Colonic mucosa (tissue), 4 donors: ENCODE data around the gene FUT1. TPM values are rescaled to one million over a fixed set of nuclear protein-coding genes. Genes with fewer than 3 reads are reported as not detected.

ENCODE experiments used
- DNase-seq: peaks from one replicate; pipeline ENCODE4 v3.0.0-alpha.2; 2020
- H3K27ac ChIP-seq: fragments of 200-600 bp; one replicate; pipeline ENCODE4 v1.8.0; 2021
- H3K27me3 ChIP-seq: fragments of 200-600 bp; one replicate; pipeline ENCODE4 v1.8.0; 2021
- H3K36me3 ChIP-seq: fragments of 200-600 bp; one replicate; pipeline ENCODE4 v1.8.0; 2021
- H3K4me1 ChIP-seq: fragments of 200-600 bp; one replicate; pipeline ENCODE4 v1.8.0; 2021; ENCODE audit warnings: mild to moderate bottlenecking
- H3K4me3 ChIP-seq: fragments of 200-600 bp; one replicate; pipeline ENCODE4 v1.8.0; 2021
- H3K9ac ChIP-seq, 2 donors: one replicate each; pipeline ENCODE4 v1.7.0; 2013; ENCODE audit warnings: control low read depth in 2 of 2, low read depth in 2 of 2, low read length in 2 of 2
- H3K9me3 ChIP-seq: fragments of 200-600 bp; one replicate; pipeline ENCODE4 v1.8.0; 2021
- intact Hi-C: fragments of 100-400 bp; cut with DNase I; formaldehyde crosslinking; loops from one replicate; pipeline ENCODE4 v1.14.1; 2022
- total RNA-seq, 2 donors: library from RNA; stranded (reverse); fragmentation: NEBNext Ultra II Directional in 1 of 2; extraction: Animal tissue kit (Norgen Biotek cat#: 25700) in 1 of 2; gene quantifications; one replicate each; pipeline ENCODE4 v1.2.1, GENCODE V29; 2021
- TF ChIP-seq, protein P1 (sequence below): fragments of 200-600 bp; IDR thresholded peaks from one replicate; pipeline ENCODE4 v1.8.0; 2022; ENCODE audit warnings: antibody characterized with exemption, mild to moderate bottlenecking
- donor health status: healthy.
- donor health status: DM: no; HTN: no; CAD: no.
- donor health status: DM: no; HTN: no; CAD: no.

The FUT1 gene
- total RNA-seq, 2 donors from 2014 or later = 0.59 to 0.80 TPM

DNA sequence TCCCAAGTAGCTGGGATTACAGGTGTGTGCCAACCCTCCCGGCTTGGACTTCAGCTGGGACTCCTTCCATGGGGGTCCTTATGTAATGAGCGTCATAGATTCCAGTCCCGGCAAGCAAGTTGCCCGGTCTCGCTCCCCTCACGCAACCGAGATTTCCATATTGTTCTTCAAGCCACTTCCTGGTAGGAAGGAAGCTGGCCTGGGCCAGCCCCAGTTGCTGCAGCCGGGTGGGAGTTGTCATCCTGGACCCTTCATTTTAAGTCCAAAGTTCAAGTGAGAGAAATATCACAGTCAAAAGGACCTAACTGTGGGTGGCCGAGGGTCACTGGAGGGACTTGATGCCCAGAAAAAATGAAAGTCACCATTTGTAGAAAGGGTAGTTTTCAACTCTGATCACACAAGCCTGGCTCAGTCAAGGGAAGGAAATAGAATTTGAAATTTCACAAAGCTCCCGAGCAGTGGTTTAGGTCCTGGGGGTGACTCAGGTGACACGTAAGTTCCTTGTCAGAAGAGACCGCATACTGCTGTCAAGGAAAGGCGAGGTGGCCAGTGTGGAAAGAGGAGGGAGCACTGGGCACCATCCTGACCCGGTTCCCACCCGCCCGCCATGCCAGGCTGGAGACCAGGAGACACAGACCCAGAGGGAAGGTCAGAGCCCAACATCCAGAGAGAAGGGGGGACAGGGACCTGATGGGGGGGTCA is 8.2 kb upstream of the FUT1 start:
- no peak overlapping the region for H3K9ac ChIP-seq
- H3K4me3 ChIP-seq = no peak overlapping the region
- no peaks in the 10 kb centered on the region for H3K27me3 ChIP-seq
- no peaks in the 10 kb centered on the region for H3K36me3 ChIP-seq
- no peaks in the 10 kb centered on the region for H3K9me3 ChIP-seq
- no peak for DNase-seq
- no peak overlapping the region for H3K27ac ChIP-seq
- intact Hi-C loops = no loop called here
- H3K4me1 ChIP-seq = no peaks in the 10 kb centered on the region
- TF ChIP-seq, protein P1, sequence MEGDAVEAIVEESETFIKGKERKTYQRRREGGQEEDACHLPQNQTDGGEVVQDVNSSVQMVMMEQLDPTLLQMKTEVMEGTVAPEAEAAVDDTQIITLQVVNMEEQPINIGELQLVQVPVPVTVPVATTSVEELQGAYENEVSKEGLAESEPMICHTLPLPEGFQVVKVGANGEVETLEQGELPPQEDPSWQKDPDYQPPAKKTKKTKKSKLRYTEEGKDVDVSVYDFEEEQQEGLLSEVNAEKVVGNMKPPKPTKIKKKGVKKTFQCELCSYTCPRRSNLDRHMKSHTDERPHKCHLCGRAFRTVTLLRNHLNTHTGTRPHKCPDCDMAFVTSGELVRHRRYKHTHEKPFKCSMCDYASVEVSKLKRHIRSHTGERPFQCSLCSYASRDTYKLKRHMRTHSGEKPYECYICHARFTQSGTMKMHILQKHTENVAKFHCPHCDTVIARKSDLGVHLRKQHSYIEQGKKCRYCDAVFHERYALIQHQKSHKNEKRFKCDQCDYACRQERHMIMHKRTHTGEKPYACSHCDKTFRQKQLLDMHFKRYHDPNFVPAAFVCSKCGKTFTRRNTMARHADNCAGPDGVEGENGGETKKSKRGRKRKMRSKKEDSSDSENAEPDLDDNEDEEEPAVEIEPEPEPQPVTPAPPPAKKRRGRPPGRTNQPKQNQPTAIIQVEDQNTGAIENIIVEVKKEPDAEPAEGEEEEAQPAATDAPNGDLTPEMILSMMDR = no peak

DNA sequence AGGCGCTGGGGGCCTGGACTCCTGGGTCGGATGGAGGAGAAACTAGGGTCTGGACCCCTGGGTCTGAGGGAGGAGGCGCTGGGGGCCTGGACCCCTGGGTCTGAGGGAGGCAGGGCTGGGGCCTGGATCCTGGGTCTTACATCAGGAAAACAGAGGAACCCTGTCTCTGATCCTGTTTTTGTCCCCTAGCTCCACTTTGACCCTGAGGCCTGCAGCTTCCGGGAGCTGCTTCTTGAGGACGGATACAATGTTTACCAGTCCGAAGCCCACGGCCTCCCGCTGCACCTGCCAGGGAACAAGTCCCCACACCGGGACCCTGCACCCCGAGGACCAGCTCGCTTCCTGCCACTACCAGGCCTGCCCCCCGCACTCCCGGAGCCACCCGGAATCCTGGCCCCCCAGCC is 5.3 kb upstream of the FUT1 start:
- Histone ChIP-seq H3K27ac (no peak overlapping the region), H3K27me3 (peaks cover 7% of the 10 kb centered on the region), H3K4me1 (peaks cover under 1% of the 10 kb centered on the region), H3K9ac (no peak overlapping the region), H3K9me3 (no peaks in the 10 kb centered on the region), H3K4me3 (no peak overlapping the region), H3K36me3 (no peaks in the 10 kb centered on the region)
- TF ChIP-seq, protein P1 = no peak
- intact Hi-C loops = no loop called here
- DNase-seq = no peak

DNA sequence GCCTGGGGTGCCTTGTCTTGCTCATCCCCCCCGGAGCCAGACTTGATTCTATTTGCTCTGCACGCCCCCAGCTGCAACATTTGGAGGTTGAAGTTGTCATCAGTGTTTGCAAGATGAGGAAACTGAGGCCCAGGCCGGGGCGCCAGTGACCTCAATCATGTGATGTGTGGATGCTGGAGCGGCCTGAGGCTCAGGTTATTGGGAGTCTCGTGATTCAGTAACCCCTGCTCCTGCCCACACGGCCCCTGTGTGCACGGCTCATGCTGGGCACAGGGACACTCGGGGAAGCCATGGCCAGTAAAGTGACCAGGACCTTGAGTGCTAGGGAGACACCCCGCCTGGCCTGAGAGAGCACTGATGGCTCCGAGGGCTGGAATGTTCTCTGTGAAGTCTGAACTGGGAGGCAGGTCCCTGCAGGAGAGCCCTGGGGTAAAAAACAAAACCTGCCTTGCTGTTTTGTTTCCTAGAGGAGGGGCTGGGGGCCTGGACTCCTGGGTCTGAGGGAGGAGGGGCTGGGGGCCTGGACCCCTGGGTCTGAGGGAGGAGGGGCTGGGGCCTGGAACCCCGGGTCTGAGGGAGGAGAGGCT is 4.7 kb upstream of the FUT1 start:
- no peak overlapping the region for H3K9ac ChIP-seq
- no peaks in the 10 kb centered on the region for H3K36me3 ChIP-seq
- no peak overlapping the region for H3K4me3 ChIP-seq
- H3K27me3 ChIP-seq = peaks cover 13% of the 10 kb centered on the region
- no peaks in the 10 kb centered on the region for H3K9me3 ChIP-seq
- peaks cover 6% of the 10 kb centered on the region for H3K4me1 ChIP-seq
- intact Hi-C loops = no loop called here
- TF ChIP-seq, protein P1 = no peak
- H3K27ac ChIP-seq = no peak overlapping the region
- DNase-seq = no peak

DNA sequence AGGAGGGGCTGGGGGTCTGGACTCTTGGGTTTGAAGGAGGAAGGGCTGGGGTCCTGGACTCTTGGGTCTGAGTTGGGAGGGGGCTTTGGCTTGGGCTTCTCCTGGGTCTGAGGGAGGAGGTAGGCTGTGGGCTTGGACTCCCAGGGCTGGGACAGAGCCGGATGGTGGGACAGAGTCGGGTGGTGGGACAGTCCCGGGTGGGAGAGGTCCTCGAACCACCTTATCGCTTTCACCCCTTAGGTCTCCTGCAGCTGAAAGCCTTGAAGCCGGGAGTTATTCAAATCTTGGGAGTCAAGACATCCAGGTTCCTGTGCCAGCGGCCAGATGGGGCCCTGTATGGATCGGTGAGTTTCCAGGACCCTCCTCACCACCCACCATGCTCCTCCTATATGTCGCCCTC is 4.2 kb upstream of the FUT1 start:
- Histone ChIP-seq H3K36me3 (no peaks in the 10 kb centered on the region), H3K4me1 (peaks cover 6% of the 10 kb centered on the region), H3K4me3 (no peak overlapping the region), H3K9ac (no peak overlapping the region), H3K27ac (no peak overlapping the region), H3K27me3 (peaks cover 17% of the 10 kb centered on the region), H3K9me3 (no peaks in the 10 kb centered on the region)
- intact Hi-C loops = no loop called here
- DNase-seq = no peak
- TF ChIP-seq, protein P1 = no peak

DNA sequence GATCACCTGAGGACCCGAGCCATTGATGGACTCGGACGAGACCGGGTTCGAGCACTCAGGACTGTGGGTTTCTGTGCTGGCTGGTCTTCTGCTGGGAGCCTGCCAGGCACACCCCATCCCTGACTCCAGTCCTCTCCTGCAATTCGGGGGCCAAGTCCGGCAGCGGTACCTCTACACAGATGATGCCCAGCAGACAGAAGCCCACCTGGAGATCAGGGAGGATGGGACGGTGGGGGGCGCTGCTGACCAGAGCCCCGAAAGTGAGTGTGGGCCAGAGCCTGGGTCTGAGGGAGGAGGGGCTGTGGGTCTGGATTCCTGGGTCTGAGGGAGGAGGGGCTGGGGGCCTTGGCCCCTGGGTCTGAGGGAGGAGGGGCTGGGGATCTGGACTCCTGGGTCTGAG is 3.8 kb upstream of the FUT1 start:
- intact Hi-C loops = no loop called here
- no peak overlapping the region for H3K27ac ChIP-seq
- peaks cover 6% of the 10 kb centered on the region for H3K4me1 ChIP-seq
- peaks cover 21% of the 10 kb centered on the region for H3K27me3 ChIP-seq
- H3K4me3 ChIP-seq = no peak overlapping the region
- H3K9me3 ChIP-seq = no peaks in the 10 kb centered on the region
- TF ChIP-seq, protein P1 = no peak
- no peak for DNase-seq
- no peak overlapping the region for H3K9ac ChIP-seq
- no peaks in the 10 kb centered on the region for H3K36me3 ChIP-seq
